Measurements from ENCODE around the gene SH3PXD2B. TPM values are rescaled to one million over a fixed set of nuclear protein-coding genes. Genes with fewer than 3 reads are reported as not detected.

Gene SH3PXD2B
- total RNA-seq, 4 donors from 2014 or later, result 13.5 to 43.5 (median 28.1) TPM

GRCh38 chr5:172347496-172348052, 106.8 kb downstream of the SH3PXD2B start:
- 71 to 83% methylated on average over 8 of the region's 8 CpGs for WGBS, 2 donors
- intact Hi-C loops (cut with DNase I; ENCODE audit: low total_unique reads), result no loop called here
- no peak for DNase-seq (ENCODE audit: low spot score in 2 of 2)

GRCh38 chr5:172345881-172346280, 108.4 kb downstream of the SH3PXD2B start:
- no peak for DNase-seq (ENCODE audit: low spot score in 2 of 2)
- WGBS, 2 donors, result 85 to 88% methylated on average over 5 to 11 of the region's 11 CpGs
- intact Hi-C loops (cut with DNase I; ENCODE audit: low total_unique reads), result no loop called here
- no peak for TF ChIP-seq POLR2A (IDR thresholded peaks at IDR 0.05)
- TF ChIP-seq, protein P1, sequence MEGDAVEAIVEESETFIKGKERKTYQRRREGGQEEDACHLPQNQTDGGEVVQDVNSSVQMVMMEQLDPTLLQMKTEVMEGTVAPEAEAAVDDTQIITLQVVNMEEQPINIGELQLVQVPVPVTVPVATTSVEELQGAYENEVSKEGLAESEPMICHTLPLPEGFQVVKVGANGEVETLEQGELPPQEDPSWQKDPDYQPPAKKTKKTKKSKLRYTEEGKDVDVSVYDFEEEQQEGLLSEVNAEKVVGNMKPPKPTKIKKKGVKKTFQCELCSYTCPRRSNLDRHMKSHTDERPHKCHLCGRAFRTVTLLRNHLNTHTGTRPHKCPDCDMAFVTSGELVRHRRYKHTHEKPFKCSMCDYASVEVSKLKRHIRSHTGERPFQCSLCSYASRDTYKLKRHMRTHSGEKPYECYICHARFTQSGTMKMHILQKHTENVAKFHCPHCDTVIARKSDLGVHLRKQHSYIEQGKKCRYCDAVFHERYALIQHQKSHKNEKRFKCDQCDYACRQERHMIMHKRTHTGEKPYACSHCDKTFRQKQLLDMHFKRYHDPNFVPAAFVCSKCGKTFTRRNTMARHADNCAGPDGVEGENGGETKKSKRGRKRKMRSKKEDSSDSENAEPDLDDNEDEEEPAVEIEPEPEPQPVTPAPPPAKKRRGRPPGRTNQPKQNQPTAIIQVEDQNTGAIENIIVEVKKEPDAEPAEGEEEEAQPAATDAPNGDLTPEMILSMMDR (IDR thresholded peaks at IDR 0.05), result no peak
- H3K4me3 ChIP-seq (ENCODE audit: low read depth, poor library complexity, severe bottlenecking), result no peak overlapping the region

More at GRCh38 chr5:172347496-172348052, 106.8 kb downstream of the SH3PXD2B start:
- no peak for TF ChIP-seq POLR2A (IDR thresholded peaks at IDR 0.05)
- TF ChIP-seq, protein P1 (IDR thresholded peaks at IDR 0.05), result no peak
- no peak overlapping the region for H3K4me3 ChIP-seq (ENCODE audit: low read depth, poor library complexity, severe bottlenecking)

- 75 to 79% methylated on average over 3 of the region's 3 CpGs for WGBS, 2 donors
- intact Hi-C loops (cut with DNase I; ENCODE audit: low total_unique reads), result no loop called here
- H3K4me3 ChIP-seq (ENCODE audit: low read depth, poor library complexity, severe bottlenecking), result no peak overlapping the region
- DNase-seq (ENCODE audit: low spot score in 2 of 2), result no peak
- TF ChIP-seq, protein P1 (IDR thresholded peaks at IDR 0.05), result no peak
- TF ChIP-seq POLR2A (IDR thresholded peaks at IDR 0.05), result no peak
Measured at GRCh38 chr5:172344855-172345409, 109.4 kb downstream of the SH3PXD2B start.

DNA sequence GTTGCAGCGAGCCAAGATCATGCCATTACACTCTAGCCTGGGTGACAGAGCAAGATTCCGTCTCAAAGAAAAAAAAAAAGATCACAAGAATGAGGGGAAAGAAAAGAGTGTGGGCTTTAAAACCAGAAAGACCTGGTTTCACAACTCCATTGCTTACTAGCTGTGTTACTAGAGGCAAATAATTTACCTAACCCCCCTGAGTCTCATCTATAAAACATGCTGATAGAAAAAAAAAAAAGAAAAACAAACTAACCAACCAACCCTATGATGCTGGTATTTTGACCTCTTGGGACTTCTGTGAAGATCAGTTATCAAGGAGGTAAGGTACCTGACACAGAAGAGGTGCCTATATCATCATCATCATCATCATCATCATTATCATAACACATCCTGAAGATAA, 110.6 kb downstream of the SH3PXD2B start:
- no peak for DNase-seq (ENCODE audit: low spot score in 2 of 2)
- WGBS, 2 donors, result 93 to 98% methylated on average over 2 of the region's 2 CpGs
- no peak overlapping the region for H3K4me3 ChIP-seq (ENCODE audit: low read depth, poor library complexity, severe bottlenecking)
- intact Hi-C loops (cut with DNase I; ENCODE audit: low total_unique reads), result no loop called here
- TF ChIP-seq POLR2A (IDR thresholded peaks at IDR 0.05), result no peak
- TF ChIP-seq, protein P1 (IDR thresholded peaks at IDR 0.05), result no peak

GRCh38 chr5:172342918-172343317, 111.4 kb downstream of the SH3PXD2B start:
- 92 to 93% methylated on average over 7 of the region's 7 CpGs for WGBS, 2 donors
- H3K4me3 ChIP-seq (ENCODE audit: low read depth, poor library complexity, severe bottlenecking), result no peak overlapping the region
- intact Hi-C loops (cut with DNase I; ENCODE audit: low total_unique reads), result no loop called here
- DNase-seq (ENCODE audit: low spot score in 2 of 2), result no peak
- TF ChIP-seq, protein P1 (IDR thresholded peaks at IDR 0.05), result no peak
- TF ChIP-seq POLR2A (IDR thresholded peaks at IDR 0.05), result no peak

Measured in lower leg skin (tissue), 4 donors.